ENCODE data around the gene SLC37A3.
"Not testable (repeated sequence)": the region's sequence is repeated elsewhere in the genome, so short reads cannot be mapped to it uniquely, and the experiment has no call there.

The SLC37A3 gene

DNA sequence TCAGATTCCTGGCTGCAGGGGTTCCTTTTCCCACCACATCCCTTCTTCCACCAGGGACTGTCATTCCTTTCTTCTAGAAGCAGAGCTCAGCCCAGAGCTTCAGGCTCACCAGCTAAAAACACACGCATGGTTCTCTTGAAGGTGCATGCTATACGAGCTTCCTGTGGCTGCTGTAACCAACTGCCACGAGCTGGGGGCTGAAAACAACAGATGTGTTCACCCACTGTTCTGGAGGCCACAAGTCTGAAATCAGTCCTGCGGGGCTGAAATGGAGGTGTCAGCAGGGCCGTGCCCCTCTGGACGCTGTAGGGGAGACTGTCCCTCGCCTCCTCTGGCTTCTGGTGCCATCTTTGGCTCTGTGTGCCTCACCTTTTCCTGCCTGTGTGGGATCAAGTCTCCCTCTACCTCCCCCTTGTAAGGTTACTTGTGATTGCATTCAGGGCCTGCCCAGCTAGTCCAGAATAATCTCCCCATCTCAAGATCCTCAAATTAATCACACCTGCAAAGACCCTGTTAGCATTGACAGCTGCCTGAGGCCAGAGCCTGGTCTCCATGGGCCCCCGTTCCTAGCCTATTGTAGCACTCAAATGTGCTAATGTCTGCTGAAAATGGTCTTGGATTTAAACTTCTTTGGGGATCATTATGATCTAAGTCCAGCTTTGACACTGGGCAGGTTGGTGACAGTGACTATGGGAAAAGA, 19.3 kb upstream of the SLC37A3 start:
- Mint-ChIP-seq H3K9me3 (no peaks in the 10 kb centered on the region), H3K4me1 (ENCODE audit: low read depth) (peaks cover 7% of the 10 kb centered on the region), H3K4me3 (no peak overlapping the region), H3K27me3 (no peaks in the 10 kb centered on the region), H3K27ac (no peak overlapping the region), H3K36me3 (ENCODE audit: low read depth) (peaks cover 4% of the 10 kb centered on the region)

DNA sequence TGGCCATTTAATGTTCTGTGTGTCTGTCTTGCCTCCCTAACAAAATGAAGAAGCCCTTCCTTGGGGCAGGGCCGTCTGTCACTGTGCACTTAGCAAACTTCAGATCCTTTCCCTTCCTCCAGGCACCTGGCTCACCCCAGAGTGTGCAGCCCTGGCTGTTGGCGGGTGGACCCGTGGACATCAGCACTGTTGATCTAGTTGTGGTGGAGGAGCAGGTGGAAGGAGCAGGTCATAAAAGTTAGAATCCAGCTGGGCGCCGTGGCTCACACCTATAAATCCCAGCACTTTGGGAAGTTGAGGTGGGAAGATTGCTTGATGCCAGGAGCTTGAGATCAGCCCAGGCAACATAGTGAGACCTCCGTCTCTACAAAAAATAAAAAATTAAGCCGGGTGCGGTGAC, 18.2 kb upstream of the SLC37A3 start:
- Mint-ChIP-seq H3K4me1 (ENCODE audit: low read depth) (peaks cover 7% of the 10 kb centered on the region), H3K4me3 (no peak overlapping the region), H3K9me3 (no peaks in the 10 kb centered on the region), H3K27ac (no peak overlapping the region), H3K27me3 (no peaks in the 10 kb centered on the region), H3K36me3 (ENCODE audit: low read depth) (peaks cover 10% of the 10 kb centered on the region)

DNA sequence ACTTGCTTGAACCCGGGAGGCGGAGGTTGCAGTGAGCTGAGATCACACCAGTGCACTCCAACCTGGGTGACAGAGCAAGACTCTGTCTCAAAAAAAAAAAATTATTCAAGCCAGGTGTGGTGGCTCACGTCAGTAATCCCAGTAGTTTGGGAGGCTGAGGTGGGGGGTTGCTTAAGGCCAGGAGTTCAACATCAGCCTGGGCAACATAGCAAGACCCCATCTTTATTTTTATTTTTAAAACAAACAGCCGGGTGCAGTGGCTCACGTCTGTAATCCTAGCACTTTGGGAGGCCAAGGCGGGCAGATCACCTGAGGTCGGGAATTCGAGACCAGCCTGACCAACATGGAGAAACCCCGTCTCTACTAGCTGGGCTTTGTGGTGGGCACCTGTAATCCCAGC, 17.5 kb upstream of the SLC37A3 start:
- not testable (repeated sequence) for H3K27me3 Mint-ChIP-seq; H3K4me3 Mint-ChIP-seq; H3K27ac Mint-ChIP-seq; H3K4me1 Mint-ChIP-seq (ENCODE audit: low read depth); H3K9me3 Mint-ChIP-seq
- H3K36me3 Mint-ChIP-seq (ENCODE audit: low read depth), result peaks cover 12% of the 10 kb centered on the region

DNA sequence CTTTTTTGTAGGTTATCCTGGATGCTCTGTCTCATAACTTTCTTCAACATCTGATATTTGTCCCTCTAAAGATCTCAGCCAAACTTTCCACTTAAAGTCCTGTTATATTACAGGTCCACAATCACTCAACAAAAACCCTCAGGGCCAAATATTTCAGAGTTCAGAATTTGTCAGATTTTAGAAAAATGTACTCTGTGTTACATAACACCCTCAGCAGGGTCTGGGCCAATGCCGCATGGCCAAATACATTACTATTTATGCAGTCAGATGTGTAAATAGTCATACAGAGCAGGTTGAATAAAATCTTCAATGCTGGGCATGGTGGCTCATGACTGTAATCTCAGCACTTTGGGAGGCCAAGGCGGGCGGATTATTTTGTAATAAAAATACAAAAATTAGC, 17.0 kb upstream of the SLC37A3 start:
- Mint-ChIP-seq H3K9me3 (no peaks in the 10 kb centered on the region), H3K4me1 (ENCODE audit: low read depth) (peaks cover 7% of the 10 kb centered on the region), H3K4me3 (no peak overlapping the region), H3K27ac (no peak overlapping the region), H3K27me3 (no peaks in the 10 kb centered on the region), H3K36me3 (ENCODE audit: low read depth) (peaks cover 12% of the 10 kb centered on the region)

DNA sequence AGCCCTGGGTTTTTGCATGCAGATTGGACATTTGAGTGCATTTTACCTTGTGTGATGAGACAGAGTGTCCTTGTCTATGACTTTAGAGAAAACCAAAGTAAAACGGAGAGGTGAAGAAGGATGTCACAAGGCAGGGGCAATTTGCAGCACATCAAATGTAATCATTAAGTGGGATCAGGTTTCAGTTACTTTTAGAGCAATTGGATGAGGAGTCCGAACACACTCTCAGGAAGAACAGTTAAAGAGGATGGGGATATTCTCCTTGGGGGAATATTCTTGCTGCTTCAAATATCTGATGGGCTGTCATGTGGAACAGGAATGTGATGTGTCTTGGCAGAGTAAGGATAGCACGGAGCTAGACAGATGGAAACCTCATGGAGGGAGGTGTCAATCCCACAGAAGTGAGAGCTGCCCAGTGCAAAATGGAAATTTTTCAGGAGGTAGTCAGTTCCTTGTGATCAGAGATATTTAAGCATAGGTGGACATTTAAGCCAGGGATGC, 6.3 kb upstream of the SLC37A3 start:
- H3K36me3 Mint-ChIP-seq (ENCODE audit: low read depth), result peaks cover 4% of the 10 kb centered on the region
- H3K27me3 Mint-ChIP-seq, result no peaks in the 10 kb centered on the region
- peaks cover 37% of the 10 kb centered on the region for H3K4me1 Mint-ChIP-seq (ENCODE audit: low read depth)
- H3K9me3 Mint-ChIP-seq, result no peaks in the 10 kb centered on the region
- peak overlapping the region; percentile 91 for H3K27ac Mint-ChIP-seq
- peak overlapping the region; percentile 88 for H3K4me3 Mint-ChIP-seq

DNA sequence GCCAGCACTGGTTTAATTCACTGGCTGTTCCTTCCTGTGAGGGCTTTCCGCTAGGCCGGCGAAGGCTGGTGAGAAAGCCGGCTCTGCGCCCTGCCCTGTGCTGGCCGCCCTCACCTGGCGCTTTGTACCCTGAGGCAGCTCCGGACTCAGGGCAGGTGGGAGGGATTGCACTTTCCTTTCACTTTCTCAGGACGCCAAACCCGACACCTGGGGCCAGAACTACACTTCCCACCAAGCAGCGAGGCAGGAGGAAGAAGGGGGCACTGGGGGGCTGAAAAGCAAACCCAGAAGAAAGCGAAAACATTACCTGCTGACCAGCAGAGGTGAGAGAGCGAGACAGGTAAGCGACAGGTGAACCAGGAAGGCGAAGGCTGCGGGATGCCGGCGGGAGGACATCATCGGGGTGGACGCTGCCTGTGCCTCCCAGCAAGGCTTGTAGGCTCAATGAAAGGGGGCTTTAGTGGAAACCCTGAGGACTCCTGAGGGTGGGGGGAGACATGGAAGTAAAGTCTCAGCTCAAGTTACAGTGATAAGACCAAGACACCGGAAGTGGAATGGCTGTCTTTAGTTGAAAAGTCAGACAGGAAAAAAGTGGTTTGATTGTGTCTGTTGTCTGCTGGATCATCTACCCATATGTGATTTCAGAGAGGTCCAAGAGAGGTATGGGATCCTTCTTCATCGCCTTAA, 5.7 kb upstream of the SLC37A3 start, which contains the start of gene RAB19:
RAB19 (plus strand) TSS at position 181 of the 687 bp plus-strand sequence. CDS start 3,589 bp downstream, outside the sequence.
- no peaks in the 10 kb centered on the region for H3K9me3 Mint-ChIP-seq
- peak within 1 kb of the TSS; percentile 88 for H3K4me3 Mint-ChIP-seq
- no peaks in the 10 kb centered on the region for H3K27me3 Mint-ChIP-seq
- peaks cover 4% of the 10 kb centered on the region for H3K36me3 Mint-ChIP-seq (ENCODE audit: low read depth)
- H3K4me1 Mint-ChIP-seq (ENCODE audit: low read depth), result peaks cover 37% of the 10 kb centered on the region
- peak within 1 kb of the TSS; percentile 91 for H3K27ac Mint-ChIP-seq

DNA sequence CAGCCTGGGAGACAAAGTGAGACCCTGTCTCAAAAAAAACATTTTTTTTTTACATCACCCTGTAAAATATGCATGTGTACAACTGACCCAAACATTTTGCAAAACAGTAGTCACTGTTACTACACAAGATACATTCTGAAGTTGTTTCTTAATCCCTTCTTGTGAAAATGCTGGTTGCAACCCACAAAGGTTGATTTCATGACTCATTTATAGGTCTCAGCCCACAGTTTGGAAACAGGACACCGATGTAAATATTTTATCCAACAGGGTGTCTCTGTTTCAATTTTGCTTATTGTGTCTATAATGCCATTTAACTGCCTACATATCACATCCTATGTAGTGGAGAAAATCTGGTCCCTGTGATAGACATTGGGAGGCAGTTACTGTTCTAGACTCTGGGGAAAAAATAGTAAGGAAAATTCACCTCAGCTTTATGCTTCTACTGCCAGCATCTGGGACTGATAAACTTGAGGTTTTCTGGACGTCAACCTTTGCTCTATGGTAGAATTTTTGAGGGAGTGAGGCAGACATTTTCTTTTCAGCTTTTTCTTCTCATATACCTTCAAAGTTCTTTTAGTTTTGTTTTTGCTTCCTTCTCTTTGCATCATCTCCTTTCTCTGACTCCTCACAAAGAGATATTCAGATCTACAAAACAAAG, 4.0 kb upstream of the SLC37A3 start:
- peaks cover under 1% of the 10 kb centered on the region for H3K36me3 Mint-ChIP-seq (ENCODE audit: low read depth)
- H3K4me1 Mint-ChIP-seq (ENCODE audit: low read depth), result peaks cover 47% of the 10 kb centered on the region
- peak overlapping the region; percentile 71 for H3K27ac Mint-ChIP-seq
- no peaks in the 10 kb centered on the region for H3K27me3 Mint-ChIP-seq
- no peaks in the 10 kb centered on the region for H3K9me3 Mint-ChIP-seq
- H3K4me3 Mint-ChIP-seq, result peak overlapping the region; percentile 45

DNA sequence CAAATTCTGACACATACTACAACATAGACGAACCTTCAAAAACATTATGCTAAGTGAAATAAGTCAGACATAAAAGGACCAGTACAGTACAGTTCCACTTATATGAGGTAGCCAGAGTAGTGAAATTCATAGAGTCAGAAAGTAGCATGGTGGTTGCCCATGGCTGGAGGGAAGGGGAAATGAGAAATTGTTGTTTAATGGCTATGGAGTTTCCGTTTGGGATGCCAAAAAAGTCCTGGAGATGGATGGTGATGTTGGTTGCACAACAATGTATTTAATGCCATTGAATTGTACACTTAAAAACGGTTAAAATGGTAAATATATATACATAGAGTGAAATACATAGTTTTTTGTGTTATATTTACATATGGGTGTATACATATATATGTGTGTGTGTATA, 2.1 kb upstream of the SLC37A3 start:
- Mint-ChIP-seq H3K9me3 (no peaks in the 10 kb centered on the region), H3K4me3 (no peak overlapping the region), H3K27ac (peak overlapping the region; percentile 4), H3K4me1 (ENCODE audit: low read depth) (peaks cover 60% of the 10 kb centered on the region), H3K36me3 (ENCODE audit: low read depth) (peaks cover 6% of the 10 kb centered on the region), H3K27me3 (no peaks in the 10 kb centered on the region)

DNA sequence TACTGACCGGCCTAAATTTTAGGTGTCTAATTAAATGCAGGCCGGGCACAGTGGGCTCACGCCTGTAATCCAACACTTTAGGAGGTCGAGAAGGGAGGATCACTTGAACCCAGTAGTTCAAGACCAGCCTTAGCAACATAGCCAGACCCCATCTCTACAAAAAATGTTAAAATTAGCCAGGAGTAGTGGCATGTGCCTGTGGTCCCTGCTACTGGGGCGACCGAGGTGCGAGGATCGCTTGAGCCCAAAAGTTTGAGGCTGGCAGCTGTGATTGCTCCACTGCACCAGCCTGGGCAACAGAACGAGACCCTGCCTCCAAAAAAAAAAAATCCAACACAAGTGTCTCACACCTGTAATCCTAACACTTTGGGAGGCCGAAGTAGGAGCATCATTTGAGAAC, 491 bp upstream of the SLC37A3 start:
- no peaks in the 10 kb centered on the region for H3K27me3 Mint-ChIP-seq
- peak overlapping the region; percentile 84 for H3K27ac Mint-ChIP-seq
- peak overlapping the region; percentile 97 for H3K4me3 Mint-ChIP-seq
- H3K4me1 Mint-ChIP-seq (ENCODE audit: low read depth), result peaks cover 49% of the 10 kb centered on the region
- peaks cover 6% of the 10 kb centered on the region for H3K36me3 Mint-ChIP-seq (ENCODE audit: low read depth)
- no peaks in the 10 kb centered on the region for H3K9me3 Mint-ChIP-seq

DNA sequence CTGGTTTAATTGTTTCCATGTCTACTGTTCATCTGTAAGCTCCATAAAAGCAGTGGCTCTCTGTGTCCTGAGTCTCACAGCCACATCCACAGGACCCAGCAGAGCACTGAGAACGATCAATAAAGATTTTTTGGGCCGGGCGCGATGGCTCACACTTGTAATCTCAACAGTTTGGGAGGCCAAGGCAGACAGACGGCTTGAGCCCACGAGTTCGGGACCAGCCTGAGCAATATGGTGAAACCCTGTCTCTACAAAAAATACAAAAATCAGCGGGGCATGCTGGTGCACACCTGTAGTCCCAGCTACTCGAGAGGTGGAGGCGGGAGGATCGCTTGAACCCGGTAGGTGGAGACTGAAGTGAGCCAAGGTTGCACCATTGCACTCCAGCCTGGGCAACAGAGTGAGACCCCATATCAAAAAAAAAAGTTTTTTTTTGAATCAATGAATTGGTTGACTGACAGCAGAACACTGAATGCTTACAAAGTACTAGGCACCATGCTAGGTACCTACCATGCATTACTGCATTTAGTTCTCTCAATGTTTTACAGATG, 4.5 kb downstream of the SLC37A3 start:
- peaks cover 11% of the 10 kb centered on the region for H3K36me3 Mint-ChIP-seq (ENCODE audit: low read depth)
- H3K27me3 Mint-ChIP-seq, result no peaks in the 10 kb centered on the region
- no peak overlapping the region for H3K27ac Mint-ChIP-seq
- H3K4me1 Mint-ChIP-seq (ENCODE audit: low read depth), result peaks cover 22% of the 10 kb centered on the region
- no peak overlapping the region for H3K4me3 Mint-ChIP-seq
- no peaks in the 10 kb centered on the region for H3K9me3 Mint-ChIP-seq

DNA sequence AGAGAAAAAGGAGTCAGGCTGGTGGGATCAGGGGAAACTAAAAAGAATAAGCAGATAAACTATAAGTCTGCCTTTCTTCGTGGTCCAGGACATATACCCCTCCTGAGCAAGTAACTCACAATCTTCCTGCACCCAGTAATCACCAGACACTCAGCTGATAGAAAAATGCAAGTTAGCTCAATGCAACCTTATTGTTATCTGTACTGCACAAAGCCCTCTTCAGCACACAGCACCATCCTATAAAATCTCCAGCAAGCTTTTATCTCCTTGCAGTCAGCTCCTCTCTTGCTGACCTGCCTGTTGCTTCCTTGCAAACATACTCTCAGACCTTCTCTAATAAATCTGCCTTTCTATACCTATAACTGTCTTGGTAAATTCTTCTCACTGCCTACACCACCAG, 6.7 kb downstream of the SLC37A3 start:
- Mint-ChIP-seq H3K36me3 (ENCODE audit: low read depth) (peaks cover 11% of the 10 kb centered on the region), H3K4me1 (ENCODE audit: low read depth) (peaks cover 10% of the 10 kb centered on the region), H3K27ac (no peak overlapping the region), H3K9me3 (no peaks in the 10 kb centered on the region), H3K27me3 (no peaks in the 10 kb centered on the region), H3K4me3 (no peak overlapping the region)

DNA sequence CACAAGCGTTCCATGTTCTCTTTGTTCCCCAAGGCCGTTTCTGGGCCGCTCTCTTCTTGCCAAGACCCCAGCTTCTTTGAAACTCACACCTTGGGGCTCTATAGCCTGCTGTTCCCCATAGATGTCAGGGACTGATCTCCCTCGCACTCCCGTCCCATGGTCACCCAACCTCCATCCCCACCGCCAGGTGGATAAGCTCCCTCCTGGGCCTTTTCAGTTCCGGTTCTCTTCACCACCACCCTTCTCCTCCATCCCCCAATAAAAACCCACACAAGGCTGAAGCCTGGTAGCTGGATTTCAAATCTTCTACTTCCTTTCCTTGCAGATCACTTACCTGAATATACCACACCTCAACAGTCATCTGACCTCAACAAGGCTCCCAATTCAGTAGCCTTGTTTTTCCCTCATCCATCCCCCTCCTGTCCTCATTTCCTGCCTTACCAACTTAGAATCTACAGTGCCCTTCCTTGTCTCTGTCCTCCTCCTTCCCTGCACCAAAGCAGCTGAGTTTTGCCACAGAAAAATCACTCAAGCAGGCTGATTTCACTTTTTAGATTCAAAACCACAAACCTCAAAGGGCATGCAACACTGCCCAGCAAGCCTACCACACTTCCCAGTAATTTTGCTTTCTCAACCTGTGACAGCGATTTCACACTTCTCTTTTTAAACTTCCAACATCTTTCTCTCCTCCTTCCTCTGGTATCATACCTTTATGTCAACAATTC, 7.7 kb downstream of the SLC37A3 start:
- Mint-ChIP-seq H3K36me3 (ENCODE audit: low read depth) (peaks cover 5% of the 10 kb centered on the region), H3K4me1 (ENCODE audit: low read depth) (peaks cover under 1% of the 10 kb centered on the region), H3K27ac (no peak overlapping the region)

DNA sequence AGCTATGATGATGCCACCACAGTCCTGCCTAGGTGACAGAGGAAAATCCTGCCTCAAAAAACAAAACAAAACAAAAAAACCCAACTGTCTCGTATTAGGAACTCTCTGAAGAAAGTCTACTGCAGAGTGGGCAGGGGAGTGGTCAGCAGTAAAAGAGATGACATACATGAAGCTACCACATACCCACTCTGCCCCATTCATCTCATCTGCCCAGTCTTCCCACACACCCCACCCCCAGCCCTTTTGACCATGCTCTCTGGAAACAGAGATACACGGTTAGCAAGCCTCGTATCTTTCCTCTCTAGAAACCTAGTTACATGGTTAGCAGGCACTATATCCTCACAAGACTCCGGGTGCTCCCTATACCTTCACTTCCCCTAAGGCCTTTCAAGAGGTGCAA, 8.3 kb downstream of the SLC37A3 start:
- Mint-ChIP-seq H3K4me3 (no peak overlapping the region), H3K9me3 (no peaks in the 10 kb centered on the region), H3K36me3 (ENCODE audit: low read depth) (peaks cover 11% of the 10 kb centered on the region), H3K27me3 (no peaks in the 10 kb centered on the region), H3K27ac (peak overlapping the region; percentile 29), H3K4me1 (ENCODE audit: low read depth) (peaks cover 6% of the 10 kb centered on the region)

More for the DNA sequence above, 7.7 kb downstream of the SLC37A3 start:
- no peaks in the 10 kb centered on the region for H3K27me3 Mint-ChIP-seq
- no peaks in the 10 kb centered on the region for H3K9me3 Mint-ChIP-seq
- no peak overlapping the region for H3K4me3 Mint-ChIP-seq

DNA sequence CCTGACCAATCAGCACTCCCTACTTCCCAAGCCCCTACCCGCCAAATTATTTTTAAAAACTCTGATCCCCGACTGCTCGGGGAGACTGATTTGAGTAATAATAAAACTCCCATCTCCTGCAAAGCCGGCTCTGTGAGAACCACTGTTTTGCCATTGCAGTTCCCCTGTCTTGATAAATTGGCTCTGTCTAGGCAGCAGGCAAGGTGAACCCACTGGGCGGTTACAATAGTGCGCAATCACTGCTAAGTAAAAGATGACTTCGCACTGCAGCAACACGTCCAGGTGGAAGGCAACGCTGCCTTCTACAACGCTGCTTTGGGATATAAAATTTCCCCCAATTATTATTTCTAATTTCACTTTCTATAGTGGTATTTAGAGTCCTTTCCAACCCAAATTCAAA, 8.9 kb downstream of the SLC37A3 start:
- H3K36me3 Mint-ChIP-seq (ENCODE audit: low read depth), result peaks cover 11% of the 10 kb centered on the region
- no peaks in the 10 kb centered on the region for H3K27me3 Mint-ChIP-seq
- H3K4me1 Mint-ChIP-seq (ENCODE audit: low read depth), result peaks cover 12% of the 10 kb centered on the region
- H3K27ac Mint-ChIP-seq, result peak overlapping the region; percentile 61
- H3K4me3 Mint-ChIP-seq, result peak overlapping the region; percentile 9
- no peaks in the 10 kb centered on the region for H3K9me3 Mint-ChIP-seq
